IMR-90 (cell line): Measurements from ENCODE around the gene DRC3. TPM values are rescaled to one million over a fixed set of nuclear protein-coding genes. Genes with fewer than 3 reads are reported as not detected.

Source experiments
- ATAC-seq: fragments of 200-7000 bp; cut with Tn5 transposase; 2 replicates; pipeline ENCODE4 v1.9.1; 2020; ENCODE audit warnings: low read depth, mild to moderate bottlenecking, moderate library complexity
- BruUV-seq: library from RNA; stranded (reverse); fragments of 400-500 nt; replicated peaks from 2 replicates; lab custom pipeline; 2021; lab: Mats Ljungman, UMichigan
- CTCF ChIA-PET: fragments of 300-600 bp; formaldehyde crosslinking; extraction: SDS; loops from one replicate; lab custom pipeline; 2021; ENCODE audit warnings: antibody characterized with exemption; lab: Yijun Ruan, JAX
- POLR2A ChIA-PET: fragments of 300-600 bp; sonication (Branson Sonifier 250); formaldehyde crosslinking; loops from one replicate; lab custom pipeline; 2022; ENCODE audit warnings: antibody characterized with exemption; ENCODE audit not compliant: unreplicated experiment; lab: Charles Lee
- DNase-seq: peaks from one replicate; pipeline ENCODE4 v3.0.0; 2013
- H2AFZ ChIP-seq: replicated peaks from 2 replicates; pipeline ENCODE3; 2013; ENCODE audit warnings: low read length, mild to moderate bottlenecking; ENCODE audit not compliant: poor library complexity
- H2AK5ac ChIP-seq: 2 replicates; pipeline ENCODE4 v1.6.1; 2013; ENCODE audit warnings: low read depth, low read length, inconsistent platforms
- H2AK9ac ChIP-seq: replicated peaks from 2 replicates; pipeline ENCODE3; 2013; ENCODE audit warnings: mild to moderate bottlenecking, low read depth, low read length, moderate library complexity; ENCODE audit not compliant: poor library complexity
- H2BK120ac ChIP-seq: 2 replicates; pipeline ENCODE4 v1.6.1; 2013; ENCODE audit warnings: low read depth, low read length, inconsistent platforms
- H2BK15ac ChIP-seq: 3 replicates; pipeline ENCODE4 v1.6.1; 2013; ENCODE audit warnings: low read depth, low read length, inconsistent platforms
- H2BK20ac ChIP-seq: 2 replicates; pipeline ENCODE4 v1.6.1; 2013; ENCODE audit warnings: low read depth, mild to moderate bottlenecking, inconsistent platforms, low read length, moderate library complexity
- H2BK5ac ChIP-seq: 2 replicates; pipeline ENCODE4 v1.6.1; 2013; ENCODE audit warnings: mild to moderate bottlenecking, low read depth, low read length, inconsistent platforms; ENCODE audit not compliant: poor library complexity, severe bottlenecking
- H3K14ac ChIP-seq: replicated peaks from 2 replicates; pipeline ENCODE4 v1.6.1; 2013; ENCODE audit warnings: low read depth, low read length, inconsistent platforms
- H3K18ac ChIP-seq: 2 replicates; pipeline ENCODE4 v1.6.1; 2013; ENCODE audit warnings: low read depth, low read length, control low read depth
- H3K23ac ChIP-seq: 2 replicates; pipeline ENCODE4 v1.6.1; 2013; ENCODE audit warnings: low read depth, low read length, inconsistent platforms
- H3K27ac ChIP-seq: 2 replicates; pipeline ENCODE4 v1.5.1; 2013; ENCODE audit warnings: mild to moderate bottlenecking, control low read depth, low read length; ENCODE audit not compliant: insufficient read depth
- H3K27me3 ChIP-seq: 2 replicates; pipeline ENCODE4 v1.6.1; 2013; ENCODE audit warnings: low read length; ENCODE audit not compliant: control insufficient read depth, insufficient read depth
- H3K36me3 ChIP-seq: 2 replicates; pipeline ENCODE4 v1.6.1; 2013; ENCODE audit warnings: low read length, mixed read lengths; ENCODE audit not compliant: control insufficient read depth, insufficient read depth
- H3K4ac ChIP-seq: 2 replicates; pipeline ENCODE4 v1.6.1; 2013; ENCODE audit warnings: low read depth, low read length, inconsistent platforms
- H3K4me1 ChIP-seq: 2 replicates; pipeline ENCODE4 v1.6.1; 2013; ENCODE audit warnings: low read length, mixed read lengths; ENCODE audit not compliant: control insufficient read depth, insufficient read depth
- H3K4me2 ChIP-seq: 2 replicates; pipeline ENCODE4 v1.6.1; 2013; ENCODE audit warnings: low read depth, mild to moderate bottlenecking, control low read depth, low read length, moderate library complexity
- H3K4me3 ChIP-seq: 2 replicates; pipeline ENCODE4 v1.5.1; 2013; ENCODE audit warnings: low read depth, mild to moderate bottlenecking, control low read depth, low read length, moderate library complexity; ENCODE audit not compliant: insufficient read depth
- H3K56ac ChIP-seq: 2 replicates; pipeline ENCODE4 v1.6.1; 2013; ENCODE audit warnings: low read length, inconsistent platforms; ENCODE audit not compliant: insufficient read depth; ENCODE audit errors: extremely low read depth
- H3K79me1 ChIP-seq, 2 experiments: 2 replicates each; pipeline ENCODE4 v1.6.1; 2013; ENCODE audit warnings: low read length in 2 of 2, inconsistent platforms in 1 of 2, low read depth in 1 of 2
- H3K9ac ChIP-seq: 2 replicates; pipeline ENCODE4 v1.6.1; 2013; ENCODE audit warnings: low read depth, low read length, control low read depth
- H3K9me1 ChIP-seq: 2 replicates; pipeline ENCODE4 v1.6.1; 2013; ENCODE audit warnings: low read length, inconsistent platforms; ENCODE audit not compliant: insufficient read depth
- H3K9me3 ChIP-seq: 2 replicates; pipeline ENCODE4 v1.6.1; 2013; ENCODE audit warnings: low read length; ENCODE audit not compliant: control insufficient read depth, insufficient read depth
- H4K20me1 ChIP-seq: 2 replicates; pipeline ENCODE4 v1.6.1; 2013; ENCODE audit warnings: low read length, inconsistent platforms; ENCODE audit not compliant: insufficient read depth
- H4K5ac ChIP-seq: 2 replicates; pipeline ENCODE4 v1.6.1; 2013; ENCODE audit warnings: mild to moderate bottlenecking, low read depth, low read length, control low read depth
- H4K8ac ChIP-seq, 2 experiments: 2 replicates each; pipeline ENCODE4 v1.6.1; 2013; ENCODE audit warnings: low read depth in 2 of 2, low read length in 2 of 2, control low read depth in 1 of 2, inconsistent platforms in 1 of 2
- H4K91ac ChIP-seq: 2 replicates; pipeline ENCODE4 v1.6.1; 2013; ENCODE audit warnings: low read depth, low read length, inconsistent platforms; ENCODE audit not compliant: insufficient read depth
- CEBPB ChIP-seq: IDR thresholded peaks from 2 replicates; pipeline ENCODE4 v1.6.1; 2012; ENCODE audit warnings: low read depth, low read length, improper control_type of control experiment
- CHD1 ChIP-seq: IDR thresholded peaks from 2 replicates; pipeline ENCODE4 v1.6.1; 2012; ENCODE audit warnings: low read depth, low read length, improper control_type of control experiment
- CTCF ChIP-seq: conservative IDR thresholded peaks from 2 replicates; pipeline ENCODE4 v1.5.1; 2012; ENCODE audit warnings: mild to moderate bottlenecking, low read depth, low read length, improper control_type of control experiment
- ELK1 ChIP-seq: fragments of 150-350 bp; IDR thresholded peaks from 2 replicates; pipeline ENCODE4 v1.6.1; 2016; ENCODE audit warnings: low read depth, mild to moderate bottlenecking, low read length, moderate library complexity, borderline replicate concordance
- MAZ ChIP-seq: IDR thresholded peaks from 2 replicates; pipeline ENCODE4 v1.6.1; 2012; ENCODE audit warnings: low read depth, mild to moderate bottlenecking, low read length, improper control_type of control experiment, moderate library complexity, borderline replicate concordance
- MXI1 ChIP-seq: IDR thresholded peaks from 2 replicates; pipeline ENCODE4 v1.6.1; 2012; ENCODE audit warnings: low read depth, mild to moderate bottlenecking, low read length, moderate library complexity, borderline replicate concordance
- NFE2L2 ChIP-seq: fragments of 150-350 bp; IDR thresholded peaks from 2 replicates; pipeline ENCODE4 v1.6.1; 2016; ENCODE audit warnings: low read depth, mild to moderate bottlenecking, low read length
- POLR2A ChIP-seq: IDR thresholded peaks from 2 replicates; pipeline ENCODE4 v1.6.1; 2012; ENCODE audit warnings: mild to moderate bottlenecking, low read depth, low read length
- RCOR1 ChIP-seq: IDR thresholded peaks from 2 replicates; pipeline ENCODE4 v1.6.1; 2012; ENCODE audit warnings: mild to moderate bottlenecking, low read length, improper control_type of control experiment; ENCODE audit not compliant: insufficient replicate concordance
- RFX5 ChIP-seq: IDR thresholded peaks from 2 replicates; pipeline ENCODE4 v1.8.0; 2012; ENCODE audit warnings: low read depth, mild to moderate bottlenecking, low read length, moderate library complexity
- SMC3 ChIP-seq: fragments of 150-350 bp; IDR thresholded peaks from 2 replicates; pipeline ENCODE4 v1.6.1; 2016; ENCODE audit warnings: low read depth, mild to moderate bottlenecking, antibody characterized with exemption, low read length, moderate library complexity
- WGBS, 2 experiments: methylation state at CpG; one replicate each; pipeline versions ENCODE4 v1.1.5 to v1.1.7; 2013; ENCODE audit warnings: missing lambda C conversion rate in 2 of 2; ENCODE audit not compliant: insufficient read length in 1 of 2; ENCODE audit errors: extremely low coverage in 2 of 2; 5-methylcytosine and 5-hydroxymethylcytosine counted together
- dilution Hi-C: fragments of 300-500 bp; cut with HindIII; formaldehyde crosslinking; loops from one replicate; pipeline ENCODE4 v1.14.3; 2018; ENCODE audit warnings: low sequenced_read_pairs; ENCODE audit not compliant: unreplicated experiment
- in situ Hi-C: fragments of 300-500 bp; cut with MboI; formaldehyde crosslinking; loops from 3 replicates; pipeline ENCODE4 v1.14.3; 2019; ENCODE audit warnings: low sequenced_read_pairs, inconsistent platforms, mixed read lengths
- intact Hi-C: fragments of 100-400 bp; cut with micrococcal nuclease; formaldehyde crosslinking; loops from 2 replicates; pipeline ENCODE4 v1.10.0; 2022
- polyA plus RNA-seq, 3 experiments: library from polyadenylated mRNA; depleted of rRNA; stranded (reverse); fragments of >200 nt; gene quantifications; 2 replicates each; pipeline ENCODE4 v1.2.3, GENCODE V29; 2012; ENCODE audit warnings: low replicate concordance in 1 of 3
- total RNA-seq: library from RNA; depleted of rRNA; stranded (reverse); fragments of >200 nt; gene quantifications from 2 replicates; pipeline ENCODE4 v1.2.3, GENCODE V29; 2012

Gene DRC3
- total and polyA plus RNA-seq, 2 of the 4 experiments (the other 2 are of a cell fraction), result 0.55 to 0.72 TPM

- DNase-seq, result no peak
- Histone ChIP-seq H2BK5ac (no peak overlapping the region), H4K91ac (no peak overlapping the region), H3K4me2 (no peak overlapping the region), H3K36me3 (peaks cover 2% of the 10 kb centered on the region; the same call in 1 of the 2 replicates), H2AK5ac (no peak overlapping the region), H3K27me3 (no peaks in the 10 kb centered on the region), H3K23ac (no peak overlapping the region), H3K79me1 (peaks cover 10 to 41% of the 10 kb centered on the region in 2 experiments; a peak in 3 of 4 replicates), H2BK15ac (no peak overlapping the region), H3K9me1 (peaks cover 31% of the 10 kb centered on the region), H4K8ac (no peak overlapping the region), H4K5ac (no peak overlapping the region), H2BK20ac (no peak overlapping the region), H3K56ac (no peak overlapping the region), H3K4me3 (no peak overlapping the region), H2BK120ac (no peak overlapping the region), H3K9me3 (no peaks in the 10 kb centered on the region), H4K20me1 (no peaks in the 10 kb centered on the region; the same call in 1 of the 2 replicates), H3K14ac (no peak overlapping the region), H2AK9ac (no peak overlapping the region), H3K4ac (no peak overlapping the region), H3K27ac (no peak overlapping the region), H3K9ac (no peak overlapping the region), H3K4me1 (peaks cover 9% of the 10 kb centered on the region; the same call in 1 of the 2 replicates), H2AFZ (no peak overlapping the region), H3K18ac (no peak overlapping the region)
- no TSS peak for BruUV-seq
- ChIA-PET CTCF (interaction anchor here (0.6 to 1.1 kb wide), 2 partner anchors 9 to 151 kb away, joined by 3 to 5 read pairs; no protein-coding TSS in a partner anchor), POLR2A (no interaction called here)
- intact Hi-C loops (loop anchor here (5.0 kb wide), 1 partner anchor 36 kb away; no protein-coding TSS in a partner anchor), dilution Hi-C loops (no loop called here), in situ Hi-C loops (no loop called here)
- no peak for ATAC-seq
- whole genome bisulfite sequencing, 2 experiments, result 100% methylated on average over 1 of the region's 11 CpGs; no CpG with 5 or more reads in 1 of the 2 experiments
- TF ChIP-seq CEBPB (no peak), MAZ (no peak), SMC3 (no peak), CTCF (no peak), RCOR1 (no peak), MXI1 (no peak), NFE2L2 (no peak), CHD1 (no peak), POLR2A (no peak), RFX5 (no peak), ELK1 (no peak)
Observed at GRCh38 chr17:18028114-18028951, 55.7 kb downstream of the DRC3 start.
